OCI-LY3 (cell line): Measurements from ENCODE around the gene DCC.
A peak's percentile ranks its signal among the peaks of the same experiment; 100 is the strongest.

Source experiments
- H2AFZ ChIP-seq: fragments of 200-600, 300-600 bp; shearing (Covaris generic); 2 replicates; pipeline ENCODE4 v1.6.0; 2014; ENCODE audit warnings: antibody characterized with exemption, low read depth, low read length
- H3K27ac ChIP-seq: fragments of 200-600, 300-600 bp; sonication (generic); 2 replicates; pipeline ENCODE4 v1.5.1; 2014; ENCODE audit warnings: mild to moderate bottlenecking, low read length, moderate library complexity, mixed read lengths
- H3K27me3 ChIP-seq: fragments of 200-600, 300-600 bp; sonication (generic); 2 replicates; pipeline ENCODE4 v1.6.1; 2014; ENCODE audit warnings: low read depth, low read length, mixed read lengths
- H3K36me3 ChIP-seq: fragments of 200-600, 300-600 bp; sonication (generic); replicated peaks from 2 replicates; pipeline ENCODE3; 2014; ENCODE audit warnings: low read depth, low read length, mixed read lengths
- H3K4me1 ChIP-seq: fragments of 300-600, 200-600 bp; sonication (generic); 2 replicates; pipeline ENCODE4 v1.6.1; 2014; ENCODE audit warnings: low read length, mixed read lengths
- H3K4me2 ChIP-seq: fragments of 200-600, 300-600 bp; sonication (generic); 2 replicates; pipeline ENCODE4 v1.6.1; 2014; ENCODE audit warnings: low read length, mixed read lengths
- H3K4me3 ChIP-seq: fragments of 300-600, 200-600 bp; sonication (generic); 2 replicates; pipeline ENCODE4 v1.5.1; 2014; ENCODE audit warnings: antibody characterized with exemption, mild to moderate bottlenecking, low read length, moderate library complexity
- H3K79me2 ChIP-seq: fragments of 300-600, 200-600 bp; shearing (Covaris generic); 2 replicates; pipeline ENCODE4 v1.6.1; 2014; ENCODE audit warnings: mild to moderate bottlenecking, low read length, mixed read lengths
- H3K9ac ChIP-seq: fragments of 300-600, 200-600 bp; shearing (Covaris generic); 2 replicates; pipeline ENCODE4 v1.6.0; 2014; ENCODE audit warnings: mild to moderate bottlenecking, low read length, moderate library complexity
- H3K9me3 ChIP-seq: fragments of 200-600, 300-600 bp; shearing (Covaris generic); 2 replicates; pipeline ENCODE4 v1.6.1; 2014; ENCODE audit warnings: low read length, mixed read lengths; ENCODE audit not compliant: insufficient read depth
- H4K20me1 ChIP-seq: fragments of 200-600, 300-600 bp; sonication (generic); 2 replicates; pipeline ENCODE4 v1.6.1; 2016; ENCODE audit warnings: low read length, mixed read lengths; ENCODE audit not compliant: insufficient read depth
- CTCF ChIP-seq: fragments of 200-600, 300-600 bp; sonication (generic); IDR thresholded peaks from 2 replicates; pipeline ENCODE4 v1.5.1; 2014; ENCODE audit warnings: antibody characterized with exemption, low read length, low read depth
- EZH2phosphoT487 ChIP-seq: fragments of 200-600 bp; shearing (Covaris generic); IDR thresholded peaks from 2 replicates; pipeline ENCODE4 v1.6.1; 2018; ENCODE audit warnings: antibody characterized with exemption, mixed run types, low read depth

DCC gene

GRCh38 chr18:52816121-52816520 lies 476.1 kb downstream of the DCC start:
- TF ChIP-seq CTCF, result no peak
- TF ChIP-seq EZH2phosphoT487, result no peak

GRCh38 chr18:52822160-52822559 lies 482.2 kb downstream of the DCC start:
- 0 out of 2 replicates have a peak, but pooled peaks cover 3% of the 10 kb centered on the region for H3K9me3 ChIP-seq
- no peaks in the 10 kb centered on the region for H4K20me1 ChIP-seq
- no peak overlapping the region for H3K4me2 ChIP-seq
- no peaks in the 10 kb centered on the region for H3K36me3 ChIP-seq
- no peaks in the 10 kb centered on the region for H3K27me3 ChIP-seq
- H3K79me2 ChIP-seq, result no peaks in the 10 kb centered on the region
- no peaks in the 10 kb centered on the region for H3K4me1 ChIP-seq
- H3K4me3 ChIP-seq, result no peak overlapping the region
- no peak for TF ChIP-seq CTCF
- no peak for TF ChIP-seq EZH2phosphoT487
- H3K27ac ChIP-seq, result no peak overlapping the region
- no peak overlapping the region for H2AFZ ChIP-seq
- no peak overlapping the region for H3K9ac ChIP-seq

More at GRCh38 chr18:52816121-52816520, 476.1 kb downstream of the DCC start:
- Histone ChIP-seq H4K20me1 (no peaks in the 10 kb centered on the region), H3K9ac (no peak overlapping the region), H3K4me3 (no peak overlapping the region), H3K36me3 (no peaks in the 10 kb centered on the region), H3K4me1 (no peaks in the 10 kb centered on the region), H3K27me3 (no peaks in the 10 kb centered on the region), H3K9me3 (0 out of 2 replicates have a peak, but pooled peaks cover 3% of the 10 kb centered on the region), H2AFZ (peak overlapping the region; percentile 35), H3K4me2 (no peak overlapping the region), H3K27ac (no peak overlapping the region), H3K79me2 (no peaks in the 10 kb centered on the region)

- H3K4me2 ChIP-seq, result no peak overlapping the region
- H3K4me1 ChIP-seq, result peaks cover 5% of the 10 kb centered on the region
- no peaks in the 10 kb centered on the region for H3K36me3 ChIP-seq
- no peaks in the 10 kb centered on the region for H3K79me2 ChIP-seq
- H3K27me3 ChIP-seq, result no peaks in the 10 kb centered on the region
- TF ChIP-seq EZH2phosphoT487 (no peak), CTCF (no peak)
- 0 out of 2 replicates have a peak, but pooled peaks cover 3% of the 10 kb centered on the region for H3K9me3 ChIP-seq
- no peak overlapping the region for H2AFZ ChIP-seq
- H3K9ac ChIP-seq, result no peak overlapping the region
- H3K4me3 ChIP-seq, result no peak overlapping the region
- no peak overlapping the region for H3K27ac ChIP-seq
- no peaks in the 10 kb centered on the region for H4K20me1 ChIP-seq
Measured at GRCh38 chr18:52824126-52824525, 484.1 kb downstream of the DCC start.

- Histone ChIP-seq H3K4me2 (no peak overlapping the region), H3K27me3 (no peaks in the 10 kb centered on the region), H3K4me3 (no peak overlapping the region), H3K79me2 (no peaks in the 10 kb centered on the region), H3K9ac (no peak overlapping the region), H3K9me3 (no peaks in the 10 kb centered on the region), H3K36me3 (no peaks in the 10 kb centered on the region), H3K4me1 (peaks cover 6% of the 10 kb centered on the region), H2AFZ (no peak overlapping the region), H3K27ac (no peak overlapping the region), H4K20me1 (no peaks in the 10 kb centered on the region)
- no peak for TF ChIP-seq EZH2phosphoT487
Measured at GRCh38 chr18:52826994-52827393, 487.0 kb downstream of the DCC start.
